K562 (cell line): Measurements from ENCODE around the gene CREB3L4. TPM values are rescaled to one million over a fixed set of nuclear protein-coding genes. Genes with fewer than 3 reads are reported as not detected.

Experiments
- ATF6 ChIP-seq: sonication (generic); formaldehyde crosslinking; IDR thresholded peaks from 2 replicates; pipeline ENCODE4 v1.4.0; 2020; ENCODE audit warnings: mild to moderate bottlenecking, missing genetic modification reagents
- BMI1 ChIP-seq: fragments of 150-350 bp; IDR thresholded peaks from 2 replicates; pipeline ENCODE4 v1.6.1; 2014; ENCODE audit warnings: low read length
- BRD9 ChIP-seq: fragments of 450-650 bp; IDR thresholded peaks from 2 replicates; pipeline ENCODE4 v1.6.1; 2018; ENCODE audit warnings: low read depth; ENCODE audit not compliant: partially characterized antibody
- DLX4 ChIP-seq: fragments of 250-450 bp; sonication (Bioruptor Pico); IDR thresholded peaks from 2 replicates; pipeline ENCODE4 v1.6.1; 2021; ENCODE audit warnings: mild to moderate bottlenecking
- E2F4 ChIP-seq: sonication (generic); formaldehyde crosslinking; IDR thresholded peaks from 2 replicates; pipeline ENCODE4 v1.8.0; 2022; ENCODE audit warnings: mild to moderate bottlenecking, low read depth, missing genetic modification reagents
- ERF ChIP-seq: fragments of 450-650 bp; formaldehyde crosslinking; IDR thresholded peaks from 2 replicates; pipeline ENCODE4 v1.4.0; 2020; ENCODE audit warnings: mild to moderate bottlenecking, mixed read lengths
- GTF2F1 ChIP-seq: IDR thresholded peaks from 2 replicates; pipeline ENCODE4 v1.6.1; 2011; ENCODE audit warnings: low read depth, low read length, improper control_type of control experiment
- LARP7 ChIP-seq: fragments of 450-650 bp; IDR thresholded peaks from 2 replicates; pipeline ENCODE4 v1.6.1; 2016
- MYBL2 ChIP-seq, 2 experiments: fragments of 450-650 bp in 1 of 2; sonication (generic) in 1 of 2; formaldehyde crosslinking in 1 of 2; IDR thresholded peaks; 2 replicates each; pipeline versions ENCODE4 v1.6.1 to v1.8.1; 2017 to 2022; ENCODE audit warnings: borderline replicate concordance in 1 of 2, inconsistent platforms in 1 of 2, low read depth in 1 of 2, mild to moderate bottlenecking in 1 of 2, missing genetic modification reagents in 1 of 2, moderate library complexity in 1 of 2
- NFXL1 ChIP-seq: fragments of 450-650 bp; formaldehyde crosslinking; IDR thresholded peaks from 2 replicates; pipeline ENCODE4 v1.4.0; 2021; ENCODE audit warnings: mild to moderate bottlenecking
- PTTG1 ChIP-seq: fragments of 450-650 bp; IDR thresholded peaks from 2 replicates; pipeline ENCODE4 v1.6.1; 2016; ENCODE audit warnings: low read depth, mild to moderate bottlenecking, missing genetic modification characterization, missing compliant biosample characterization
- RB1 ChIP-seq: fragments of 450-650 bp; IDR thresholded peaks from 2 replicates; pipeline ENCODE4 v1.6.1; 2017; ENCODE audit warnings: low read depth, mild to moderate bottlenecking
- ZNF407 ChIP-seq: fragments of 450-650 bp; IDR thresholded peaks from 2 replicates; pipeline ENCODE4 v1.6.1; 2016; ENCODE audit warnings: low read depth
- ZNF551 ChIP-seq: fragments of 250-450 bp; sonication (Bioruptor Pico); IDR thresholded peaks from 2 replicates; pipeline ENCODE4 v1.5.0; 2021; ENCODE audit warnings: mild to moderate bottlenecking, moderate library complexity
- ZNF778 ChIP-seq: fragments of 450-650 bp; formaldehyde crosslinking; IDR thresholded peaks from 2 replicates; pipeline ENCODE4 v1.4.0; 2020; ENCODE audit warnings: mild to moderate bottlenecking, moderate library complexity
- polyA plus RNA-seq, 8 experiments: library from polyadenylated mRNA; depleted of rRNA in 4 of 8; stranded (reverse) in 5 of 8; unstranded in 3 of 8; fragments of >200 nt; fragmentation: Nextera tagmentation in 2 of 8; fragmentation: Illumina TruSeq in 1 of 8; extraction: Ambion mirVana in 2 of 8; extraction: Trizol in 1 of 8; gene quantifications; 2 replicates each; pipeline versions ENCODE4 v1.2.1 to v1.2.3, GENCODE V29; 2011 to 2014; ENCODE audit warnings: inconsistent platforms in 1 of 8, missing spikeins in 1 of 8
- total RNA-seq, 7 experiments: library from RNA; depleted of rRNA in 6 of 7; stranded (reverse); fragments of >200 nt in 6 of 7; fragmentation: Illumina TruSeq in 2 of 7; extraction: Trizol in 2 of 7; gene quantifications; 2 replicates each; pipeline versions ENCODE4 v1.2.1 to v1.2.3, GENCODE V29; 2011 to 2021; ENCODE audit warnings: low replicate concordance in 1 of 7

Gene CREB3L4
- total and polyA plus RNA-seq, 9 of the 15 experiments (the other 6 are each of a cell fraction or from before 2014, with no cell fraction given): 9.9 to 18.6 (median 13.9) TPM

- TF ChIP-seq NFXL1: no peak
- no peak for TF ChIP-seq GTF2F1
- 0 out of 2 replicates have a peak, but pooled peaks have one; percentile 23 for TF ChIP-seq ZNF407
- no peak for TF ChIP-seq BRD9
- TF ChIP-seq RB1: no peak
- no peak for TF ChIP-seq ZNF551
- TF ChIP-seq BMI1: no peak
- no peak for TF ChIP-seq DLX4 (CRISPR knock-in tag)
- no peak for TF ChIP-seq LARP7
- TF ChIP-seq PTTG1 (tag): no peak
- TF ChIP-seq E2F4 (CRISPR knock-in tag): no peak
- TF ChIP-seq ZNF778: no peak
- no peak for TF ChIP-seq MYBL2 (IDR thresholded peaks at IDR 0.05; ENCODE audit: low read depth)
- no peak for TF ChIP-seq MYBL2 (CRISPR knock-in tag; IDR thresholded peaks at IDR 0.05; ENCODE audit: borderline replicate concordance)
- no peak for TF ChIP-seq ATF6 (CRISPR knock-in tag)
- TF ChIP-seq ERF (CRISPR knock-in tag): no peak
Measured at GRCh38 chr1:153991151-153991630, 23.5 kb downstream of the CREB3L4 start (continued).
